UCSD-AML1 (cell line): ENCODE results near the gene SIM2.

ENCODE experiments used
- DNase-seq: peaks from one replicate; lab custom pipeline; 2025; ENCODE audit not compliant: unreplicated experiment; lab: John Stamatoyannopoulos, UW

SIM2 gene

DNA sequence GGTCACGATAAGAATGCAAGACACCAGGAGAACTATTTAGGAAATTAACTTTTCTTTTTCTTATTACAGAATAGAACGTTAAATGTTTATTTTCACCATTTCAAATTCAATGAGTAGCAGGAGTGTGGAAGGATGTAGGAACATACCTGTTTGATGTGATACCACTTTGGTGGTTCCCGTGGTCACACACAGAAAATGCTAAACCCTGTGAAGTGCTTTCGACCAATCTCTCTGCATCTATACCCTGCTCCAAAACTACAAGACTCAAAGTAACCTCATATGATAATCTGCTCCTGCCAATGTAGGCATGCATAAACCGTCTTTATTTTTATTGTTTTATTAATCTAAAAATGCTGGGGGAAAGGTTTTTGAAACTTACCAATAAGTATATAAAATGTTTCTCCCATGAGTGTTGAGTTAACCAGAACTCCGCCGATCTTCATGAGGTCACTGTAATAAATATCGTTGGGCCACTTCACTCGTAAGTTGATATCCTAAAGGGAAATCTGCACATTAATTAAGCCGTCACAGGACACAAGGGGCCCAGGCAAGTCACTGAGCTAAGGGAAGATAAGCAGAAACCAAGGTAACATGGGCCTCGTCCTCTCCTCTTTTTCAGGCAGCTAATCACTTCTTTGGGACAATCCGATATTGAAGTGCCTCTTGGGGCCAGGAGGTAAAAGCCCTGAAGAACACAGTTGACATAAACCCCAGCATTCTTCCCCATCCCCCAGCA, 60.6 kb downstream of the SIM2 start:
- no peak for DNase-seq

DNA sequence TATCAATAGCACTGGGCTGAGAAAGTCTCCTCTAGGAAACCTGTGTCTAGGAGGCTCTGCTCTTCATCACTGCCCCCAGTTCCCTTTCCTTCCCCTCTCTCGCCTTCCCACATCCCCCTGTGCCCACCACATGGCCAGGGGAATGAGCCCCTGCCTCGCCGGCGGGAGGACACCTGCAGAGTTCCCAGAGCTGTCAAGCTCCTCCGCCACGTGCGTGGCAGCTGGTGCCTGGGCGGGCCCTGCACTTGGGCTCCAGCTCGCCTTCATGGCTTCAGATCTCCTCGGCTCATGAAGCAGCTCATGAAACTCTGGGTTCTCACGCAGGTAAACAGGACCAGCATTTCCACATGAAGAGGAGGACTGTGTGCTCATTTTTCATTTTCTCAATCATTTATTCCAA, 62.8 kb downstream of the SIM2 start:
- DNase-seq, result no peak

DNA sequence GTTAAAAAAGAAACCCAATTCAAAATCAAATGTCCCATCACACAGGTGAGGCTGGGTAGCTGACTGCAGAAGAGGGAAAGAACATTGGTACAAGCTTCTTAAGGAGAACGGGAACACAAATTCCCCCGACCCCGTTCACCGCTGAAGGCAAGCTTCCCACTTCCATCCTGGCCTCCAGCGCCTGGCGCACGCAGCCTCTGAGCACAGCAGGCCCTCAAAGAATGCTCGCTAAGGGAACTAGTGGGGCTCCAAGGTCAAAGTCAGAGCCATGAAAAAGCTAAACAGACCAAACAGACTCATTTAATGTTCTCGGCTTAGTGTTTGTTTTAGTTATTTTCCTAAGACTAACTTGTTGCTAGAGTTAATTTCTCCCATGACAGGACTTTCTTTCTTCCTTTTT, 63.7 kb downstream of the SIM2 start:
- DNase-seq, result no peak

DNA sequence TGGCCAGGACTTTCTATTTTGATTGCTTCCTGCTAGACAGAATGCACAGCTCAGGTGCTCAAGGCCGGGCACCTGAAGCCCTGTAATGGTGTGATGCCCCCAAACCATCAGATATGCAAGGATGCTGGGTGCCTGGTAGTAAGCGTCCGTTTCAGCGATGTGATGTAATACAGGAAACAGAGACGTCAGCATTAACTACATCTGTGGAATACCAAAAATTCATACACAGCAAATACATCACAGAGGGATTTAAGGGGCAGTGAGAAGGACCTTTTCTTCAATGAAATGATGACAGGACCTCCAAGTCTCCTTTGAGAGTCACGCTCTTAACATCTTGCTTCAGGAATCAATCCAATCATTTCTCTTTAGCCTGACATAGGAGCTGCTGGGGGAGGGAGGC, 64.4 kb downstream of the SIM2 start:
- no peak for DNase-seq

DNA sequence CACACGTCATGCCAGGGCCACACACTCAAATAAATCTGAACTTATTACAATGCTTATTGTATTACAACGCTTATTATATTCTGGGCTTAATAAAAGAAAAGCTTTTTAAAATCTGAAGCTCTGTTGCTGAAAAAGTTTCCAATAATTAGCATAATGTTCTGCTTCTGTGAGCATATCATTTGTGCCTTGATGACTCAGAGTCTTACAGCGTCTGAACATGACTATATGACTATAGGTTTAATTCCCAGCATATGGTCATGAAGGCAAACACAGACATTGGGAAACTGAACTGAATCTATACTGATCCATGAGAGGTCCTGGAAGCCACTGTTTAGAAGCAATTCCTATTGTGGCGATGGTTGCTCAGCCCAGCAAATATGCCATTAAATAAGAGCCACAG, 66.3 kb downstream of the SIM2 start:
- DNase-seq, result no peak

DNA sequence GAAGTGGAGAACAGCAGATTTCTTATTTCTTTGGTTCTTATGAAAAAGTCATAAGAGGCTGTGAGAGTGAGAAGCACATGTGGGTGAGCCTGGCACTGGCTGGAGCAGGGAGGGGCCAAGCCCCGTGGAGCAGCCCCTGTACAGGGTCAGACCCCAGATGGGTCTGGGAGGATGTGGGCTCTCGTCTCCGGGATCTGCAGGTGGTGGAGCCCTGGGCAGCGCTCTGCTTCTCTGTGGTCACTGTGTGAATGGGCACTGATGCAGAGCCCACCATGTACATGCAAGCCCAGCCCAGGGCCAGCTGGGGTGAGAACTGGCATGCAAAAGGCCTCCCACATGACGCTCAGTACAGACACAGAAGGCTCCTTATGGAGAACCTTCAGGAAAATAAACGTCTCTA, 67.6 kb downstream of the SIM2 start:
- DNase-seq, result no peak

DNA sequence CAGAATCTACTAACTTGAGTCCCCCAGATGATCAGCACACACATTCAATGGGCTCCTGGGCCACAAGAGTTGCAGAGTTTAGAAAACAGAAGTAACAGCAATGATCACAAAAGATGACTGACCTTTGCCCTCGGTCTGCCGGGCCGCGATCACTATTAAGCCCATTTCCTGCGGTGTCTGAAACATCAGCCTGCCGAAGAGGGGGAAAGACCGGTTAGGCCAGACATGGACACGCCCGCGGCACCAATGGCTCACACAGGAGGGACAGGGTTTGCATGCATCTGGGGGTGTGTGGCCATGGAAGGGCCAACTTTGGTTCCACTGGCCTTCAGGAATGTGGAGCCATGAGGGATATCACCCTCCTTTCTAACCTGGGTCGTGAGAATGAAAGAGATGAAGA, 68.2 kb downstream of the SIM2 start:
- DNase-seq, result no peak

DNA sequence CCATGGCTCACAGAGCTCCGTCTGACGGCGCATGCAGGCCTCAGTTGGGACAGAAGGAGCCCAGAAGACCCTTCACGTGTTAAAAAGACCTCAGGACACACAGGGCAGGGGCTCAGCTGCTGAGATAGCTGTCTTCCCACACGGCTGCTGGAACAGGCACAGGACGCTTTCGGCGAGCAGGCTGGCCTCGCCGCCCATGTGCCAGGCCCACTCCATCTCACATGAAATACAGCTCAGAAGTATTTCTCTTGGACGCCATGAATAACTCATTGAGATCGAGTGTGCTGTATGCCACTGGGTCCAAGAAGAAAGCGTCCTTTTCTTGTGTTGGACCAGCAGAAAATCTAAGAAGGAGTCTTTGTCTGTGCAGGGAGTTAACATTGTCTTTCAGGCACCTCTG, 69.6 kb downstream of the SIM2 start:
- DNase-seq, result no peak

DNA sequence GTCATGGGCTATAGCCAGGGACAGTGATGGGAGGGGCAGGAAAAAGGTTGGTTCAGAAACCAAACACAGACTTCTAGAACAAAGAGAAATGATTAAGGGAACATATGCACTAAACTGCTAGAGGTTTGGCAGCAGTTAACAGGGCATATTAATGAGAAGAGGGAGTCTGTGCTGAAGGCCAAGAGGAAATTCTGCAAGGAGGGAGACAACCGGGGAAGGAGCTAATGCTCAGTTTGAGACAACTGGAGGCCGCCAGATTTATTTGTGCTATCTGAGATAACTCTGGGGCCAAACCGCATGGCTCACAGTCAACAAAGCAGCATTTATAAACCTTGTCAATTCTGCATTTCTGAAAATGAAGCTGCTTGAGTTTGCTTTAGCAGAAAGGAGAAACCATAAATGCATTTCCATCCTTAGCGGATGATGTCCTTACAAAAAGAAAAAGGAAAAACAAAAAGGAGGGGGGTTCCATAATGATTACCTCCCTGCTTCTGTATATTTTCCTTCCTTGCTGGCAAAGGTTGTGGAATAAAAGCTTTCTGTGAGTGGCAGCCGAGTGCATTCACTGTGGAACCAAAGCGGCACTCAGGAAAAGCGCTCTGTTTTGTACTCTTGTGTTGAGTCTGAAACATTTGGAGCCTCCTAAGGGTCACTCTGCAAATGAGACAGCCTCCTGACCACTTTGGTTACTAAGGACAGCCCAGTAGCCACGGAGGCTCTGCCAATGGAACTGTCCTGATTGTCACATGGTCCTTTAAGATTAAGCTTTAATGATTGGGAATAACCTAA, 70.3 kb downstream of the SIM2 start:
- DNase-seq, result no peak

DNA sequence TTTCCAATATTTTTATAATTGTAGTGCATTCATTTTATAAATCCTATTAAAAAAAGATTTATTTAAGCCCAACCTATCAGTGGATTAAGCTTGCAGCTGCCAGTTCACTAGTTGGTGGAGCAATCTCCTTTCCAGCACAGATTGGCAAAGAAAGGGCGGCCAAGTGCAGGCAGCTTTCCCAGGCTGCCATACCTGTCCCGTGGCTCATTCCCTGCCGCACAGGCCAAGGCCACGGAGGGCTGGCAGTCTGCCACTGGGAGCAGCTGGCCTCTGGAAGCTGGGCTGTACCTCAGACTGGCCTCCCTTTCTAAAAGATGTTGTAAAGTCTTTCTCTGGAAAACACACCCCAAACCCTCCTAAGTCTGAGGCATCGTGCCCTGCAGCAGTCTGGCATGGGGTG, 74.2 kb downstream of the SIM2 start:
- DNase-seq, result no peak

DNA sequence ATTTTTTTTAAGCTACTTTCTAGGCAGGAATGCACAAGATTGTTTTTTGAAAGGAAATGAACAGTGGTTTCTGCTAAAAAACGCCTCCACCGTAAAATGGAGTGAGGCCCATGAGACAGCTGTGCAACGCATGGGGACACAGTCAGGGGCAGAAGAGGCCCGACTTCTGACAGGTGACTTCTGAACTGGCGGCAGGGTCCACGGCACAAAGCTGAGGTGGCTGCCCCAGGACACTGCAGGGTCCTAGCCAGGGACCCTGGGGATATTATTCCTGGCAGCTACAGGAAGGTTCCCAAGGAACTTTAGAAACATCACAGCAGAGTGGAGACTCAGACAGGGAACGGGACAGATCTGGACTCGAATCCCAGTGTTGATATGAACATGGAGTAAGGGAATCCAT, 75.1 kb downstream of the SIM2 start:
- no peak for DNase-seq

DNA sequence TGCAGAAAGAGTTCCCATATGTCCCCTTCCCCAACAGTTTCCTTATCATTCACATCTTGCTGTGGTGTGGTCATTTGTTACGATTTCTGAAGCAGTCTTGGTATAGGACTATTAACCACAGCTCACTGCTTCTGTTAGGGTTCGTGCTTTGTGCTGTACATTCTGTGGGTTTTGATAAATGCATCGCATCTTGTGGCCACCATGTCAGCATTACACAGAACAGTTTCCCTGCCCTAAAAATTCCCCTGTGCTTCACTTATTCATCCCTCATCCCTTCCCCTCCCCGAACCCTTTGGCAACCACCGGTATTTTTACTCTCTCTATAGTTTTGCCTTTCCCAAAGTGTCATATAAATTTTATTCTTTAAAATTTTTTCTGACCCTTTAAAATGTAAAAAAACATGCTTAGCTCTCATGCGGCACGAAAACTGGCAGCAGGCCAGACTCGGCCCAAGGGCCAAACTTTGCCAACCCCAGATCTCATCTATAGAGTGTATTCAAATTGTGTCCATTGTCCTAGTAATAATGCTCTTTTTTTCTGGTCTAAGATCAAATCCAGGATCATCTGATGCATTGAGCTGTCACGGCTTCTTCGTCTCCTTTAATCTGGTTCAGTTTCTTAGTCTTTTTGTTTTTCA, 78.2 kb downstream of the SIM2 start:
- DNase-seq, result no peak

DNA sequence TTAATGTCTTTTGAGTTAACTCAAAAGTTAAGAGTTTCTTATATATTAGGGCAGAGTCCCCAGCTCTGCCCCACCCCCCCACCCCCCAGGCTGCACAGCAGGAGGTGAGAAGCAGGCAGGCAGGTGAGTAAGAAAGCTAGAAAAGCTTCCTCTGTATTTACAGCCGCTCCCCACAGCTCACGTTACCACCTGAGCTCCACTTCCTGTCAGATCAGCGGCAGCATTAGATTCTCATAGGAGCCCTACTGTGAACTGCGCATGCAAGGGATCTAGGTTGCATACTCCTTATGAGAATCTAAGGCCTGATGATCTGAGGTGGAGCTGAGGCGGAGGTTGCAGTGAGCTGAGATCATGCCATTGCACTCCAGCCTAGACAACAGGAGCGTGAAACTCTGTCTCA, 81.9 kb downstream of the SIM2 start:
- DNase-seq, result no peak

DNA sequence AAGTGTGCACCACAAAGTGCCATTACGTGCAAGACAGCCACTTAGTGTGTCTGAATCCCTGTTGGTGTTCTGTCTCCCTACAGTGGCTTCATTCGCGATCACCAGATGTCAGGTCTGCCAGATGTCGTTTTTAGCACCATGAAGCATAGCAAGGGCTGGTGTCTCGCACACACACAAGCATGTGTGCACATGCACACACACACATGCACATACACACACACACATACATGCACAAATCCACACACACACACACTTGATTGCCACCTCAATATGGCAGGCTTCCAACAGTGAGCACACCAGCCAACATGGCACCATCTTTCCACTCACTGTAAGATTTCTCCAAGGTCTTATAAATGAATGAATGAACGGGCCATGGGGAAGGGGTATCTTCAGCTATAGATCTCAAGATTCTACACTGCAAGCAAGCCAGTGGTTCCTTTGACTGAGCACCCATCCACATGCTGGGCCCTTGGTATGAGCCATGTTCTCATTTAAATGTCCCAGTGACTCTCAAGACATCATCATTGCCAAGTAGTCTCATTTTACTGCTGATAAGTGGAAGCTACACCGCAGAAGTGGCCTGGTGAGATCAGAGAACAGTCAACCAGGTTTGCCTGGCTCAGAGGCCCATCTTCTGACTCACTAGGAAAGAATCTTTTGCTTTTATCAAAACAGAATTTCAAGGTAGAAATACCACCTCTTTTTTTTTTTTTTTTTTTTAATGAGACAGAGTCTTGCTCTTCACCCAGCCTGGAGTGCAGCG, 84.9 kb downstream of the SIM2 start:
- DNase-seq, result no peak

DNA sequence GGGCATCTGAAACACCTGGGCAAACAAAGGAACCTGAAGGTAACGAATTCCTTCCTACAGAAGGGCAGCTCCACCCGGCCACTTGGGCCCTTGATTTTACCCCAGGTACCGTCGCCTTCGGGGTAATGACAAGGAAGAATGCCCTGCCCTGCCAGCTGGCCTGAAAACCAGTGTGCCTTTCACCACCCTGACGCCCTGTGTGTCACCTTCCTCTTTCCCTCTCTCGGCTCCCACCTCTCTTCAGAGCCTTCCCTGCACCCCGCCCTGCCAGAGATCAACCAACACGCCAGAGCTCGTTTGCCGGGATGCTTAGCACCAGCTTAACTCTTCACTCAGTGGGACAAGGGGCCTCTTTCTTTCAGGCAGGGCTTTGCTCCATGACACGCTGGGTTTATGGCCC, 86.0 kb downstream of the SIM2 start:
- no peak for DNase-seq

DNA sequence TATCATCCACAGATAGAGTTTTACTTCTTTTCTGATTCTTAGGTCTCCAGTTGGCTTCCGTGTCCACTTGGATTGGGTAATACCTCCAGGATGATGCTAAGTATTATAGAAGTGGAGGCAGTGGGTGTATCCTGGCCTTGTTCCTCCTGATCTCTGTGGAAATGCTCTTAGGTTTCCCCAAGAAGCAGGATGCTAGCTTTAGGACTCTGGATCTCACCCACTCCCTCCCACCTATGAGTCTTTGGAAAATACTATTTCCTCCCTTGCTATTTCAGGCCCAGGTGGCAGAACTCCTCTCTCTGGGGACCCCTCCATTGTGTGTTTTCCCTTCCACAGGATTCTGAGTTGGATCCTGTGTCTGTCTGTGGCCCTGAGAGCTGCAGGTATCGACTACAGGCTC, 86.7 kb downstream of the SIM2 start:
- no peak for DNase-seq

DNA sequence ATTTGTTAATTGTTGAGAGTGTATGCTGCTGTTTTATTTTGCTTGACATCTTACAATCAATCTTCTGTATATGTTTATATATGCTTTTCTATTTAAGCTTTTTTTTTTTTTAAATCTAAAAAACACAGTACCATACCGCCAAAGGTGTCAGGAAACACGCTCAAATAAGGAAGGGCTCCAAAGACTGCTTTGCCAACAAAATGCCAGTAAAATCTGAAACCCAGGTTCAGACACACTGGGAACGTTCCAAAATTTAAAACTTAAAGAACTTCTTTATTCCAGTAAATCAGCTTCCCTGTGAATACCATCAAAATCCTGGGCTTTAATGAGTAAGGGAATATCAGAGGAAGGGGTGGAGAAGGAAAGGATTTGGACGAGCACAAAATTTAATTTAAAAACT, 87.3 kb downstream of the SIM2 start:
- DNase-seq, result no peak

DNA sequence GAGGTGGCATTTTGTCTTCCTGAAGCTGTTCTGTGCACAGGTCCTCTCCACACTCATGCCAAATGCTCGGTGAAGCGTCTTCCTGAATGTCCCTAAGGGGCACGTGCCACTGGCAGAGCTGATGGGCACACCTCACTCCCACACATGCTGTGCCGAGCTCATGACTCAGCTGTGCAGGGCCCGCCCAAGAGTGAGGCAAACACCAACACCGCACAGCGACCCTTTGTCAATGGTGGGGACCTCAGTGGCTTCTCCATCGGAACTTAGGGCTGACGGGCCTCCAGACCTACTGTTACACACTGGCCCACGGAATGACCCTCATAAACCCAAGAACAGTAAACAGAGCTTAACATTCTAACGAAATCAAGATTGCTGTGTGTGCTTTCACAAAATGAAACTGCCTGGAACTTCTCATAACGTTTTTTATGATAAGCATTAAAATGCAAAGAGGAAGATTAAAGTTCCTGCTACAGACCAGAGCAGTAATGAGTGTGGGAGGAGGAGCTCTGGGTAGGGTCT, 89.3 kb downstream of the SIM2 start:
- no peak for DNase-seq

DNA sequence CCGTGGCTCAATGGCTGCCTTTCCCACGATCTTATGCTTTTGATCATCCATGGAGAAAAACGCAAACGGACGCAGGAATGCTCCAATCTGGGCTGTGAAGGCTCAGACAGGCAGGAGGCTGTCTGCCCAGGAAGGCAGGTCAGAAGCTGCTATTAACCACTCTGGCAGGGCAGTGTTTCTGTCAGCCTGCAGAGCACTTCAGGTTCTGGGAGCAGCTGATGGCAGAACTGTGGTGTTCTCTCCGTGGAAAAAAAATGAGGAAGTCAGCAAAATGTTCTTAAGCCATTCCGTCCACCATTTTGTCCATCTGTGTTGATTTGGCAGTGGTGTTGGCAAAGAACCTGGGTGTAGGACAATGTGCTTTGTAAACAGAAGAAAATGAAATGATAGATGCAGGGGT, 91.7 kb downstream of the SIM2 start:
- DNase-seq, result no peak

DNA sequence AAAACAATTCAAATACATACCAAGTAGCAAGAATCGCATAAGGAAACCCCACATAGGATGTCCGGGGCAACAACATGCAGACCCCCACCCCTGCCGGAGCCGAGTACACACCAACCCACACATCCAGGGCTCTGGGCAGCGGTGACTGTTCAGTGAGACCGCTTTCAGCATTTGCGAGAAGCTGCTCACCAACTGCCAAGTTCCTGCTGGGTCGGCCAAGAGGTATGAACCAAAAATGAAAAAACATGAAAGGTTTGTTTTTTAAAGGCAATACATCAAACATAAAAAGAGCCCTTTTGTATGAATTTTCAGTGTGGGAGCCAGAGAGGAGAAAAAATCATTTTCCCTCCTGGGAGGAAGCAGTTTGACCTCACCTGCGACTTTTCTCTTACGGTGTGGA, 92.3 kb downstream of the SIM2 start:
- DNase-seq, result no peak

DNA sequence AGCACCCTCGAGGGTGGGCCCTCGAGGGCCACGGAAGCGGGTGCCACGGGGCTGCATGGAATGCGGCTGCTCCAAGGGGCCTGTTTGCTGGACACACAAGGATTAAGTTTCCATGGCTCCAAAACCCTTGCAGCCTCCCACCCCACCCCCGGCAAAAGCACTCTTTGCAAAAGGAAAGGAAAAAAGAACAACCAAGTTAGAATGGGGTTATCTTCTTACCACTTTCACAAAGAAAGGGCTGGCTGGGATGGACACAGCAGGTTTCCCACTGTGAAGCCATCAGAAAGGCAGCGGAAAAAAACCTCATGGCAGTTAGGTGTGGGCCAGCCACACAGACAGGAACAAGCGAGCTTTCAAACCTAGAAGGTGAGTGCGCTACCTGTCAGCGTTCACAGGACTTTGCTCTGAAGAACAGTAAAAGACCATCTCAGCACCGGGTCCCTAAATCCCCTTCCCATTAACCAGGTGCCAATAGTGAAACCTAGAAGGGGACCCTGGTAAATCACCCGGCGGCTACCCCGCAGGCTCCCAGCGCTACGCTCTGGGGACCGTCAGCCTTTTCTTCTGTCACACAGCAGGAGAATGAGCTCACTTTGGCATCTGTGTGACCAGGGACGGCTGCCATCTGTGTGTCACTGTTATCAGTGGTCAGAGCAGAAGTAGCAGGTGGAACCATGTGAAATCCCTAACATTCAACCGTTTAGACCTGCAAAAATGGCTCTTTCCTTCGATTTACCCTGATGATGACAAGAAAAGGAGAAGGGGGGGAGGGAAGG, 93.0 kb downstream of the SIM2 start:
- DNase-seq, result no peak
